Thyroid gland (tissue), 4 donors: ENCODE data around the gene INPP4A.

Experiments
- CTCF ChIP-seq, 6 experiments: fragments of 200-600 bp in 3 of 6; fragments of 450-650 bp in 3 of 6; sonication (generic) in 3 of 6; IDR thresholded peaks; one replicate each; pipeline ENCODE4 v1.5.1; 2016 to 2019; ENCODE audit warnings: antibody characterized with exemption in 6 of 6, mild to moderate bottlenecking in 2 of 6, inconsistent platforms in 1 of 6, moderate library complexity in 1 of 6
- POLR2A ChIP-seq, 2 donors: fragments of 450-650 bp; IDR thresholded peaks; one replicate each; pipeline ENCODE4 v1.6.1; 2017; ENCODE audit warnings: antibody characterized with exemption in 2 of 2, mild to moderate bottlenecking in 2 of 2, moderate library complexity in 1 of 2

GRCh38 chr2:98573426-98573825 lies 128.8 kb downstream of the INPP4A start:
- no peak for TF ChIP-seq CTCF (IDR thresholded peaks at IDR 0.05)
- TF ChIP-seq POLR2A (IDR thresholded peaks at IDR 0.05), result no peak
